Mammary epithelial cell (primary cell): ENCODE data around the gene FSTL4.

Experiments
- CTCF ChIP-seq, 2 donors: IDR thresholded peaks in 1 of 2; conservative IDR thresholded peaks in 1 of 2; 2 replicates each; pipeline ENCODE4 v1.5.1; 2011 to 2012; ENCODE audit warnings: inconsistent platforms in 2 of 2, low read length in 2 of 2, mild to moderate bottlenecking in 2 of 2, control low read depth in 1 of 2, low read depth in 1 of 2; ENCODE audit not compliant: insufficient read depth in 1 of 2; ENCODE audit errors: extremely low read depth in 1 of 2
- EZH2 ChIP-seq: IDR thresholded peaks from 2 replicates; pipeline ENCODE4 v1.6.1; 2012; ENCODE audit warnings: low read length, inconsistent platforms, borderline replicate concordance

GRCh38 chr5:133232911-133233310 lies 379.4 kb downstream of the FSTL4 start:
- TF ChIP-seq CTCF (conservative IDR thresholded peaks at IDR 0.05 in 1 of 2, IDR thresholded peaks at IDR 0.05 in 1 of 2; ENCODE audit: extremely low read depth in 1 of 2, insufficient read depth in 1 of 2, low read depth in 1 of 2, low read length in 2 of 2): no peak
- TF ChIP-seq EZH2: no peak
